Kidney (tissue), 14 donors: ENCODE measurements around the gene FGFR2. TPM values are rescaled to one million over a fixed set of nuclear protein-coding genes. Genes with fewer than 3 reads are reported as not detected.

Experiments
- DNase-seq, 5 donors: peaks; one replicate each; pipeline ENCODE4 v3.0.0-alpha.2; 2013 to 2020
- FAIRE-seq: peaks from 2 replicates; lab custom pipeline; 2012; peaks lifted over from hg19 to GRCh38; lab: Jason Lieb, UNC
- H3K27ac ChIP-seq, 2 donors: one replicate each; pipeline ENCODE4 v1.7.0; 2013; ENCODE audit warnings: low read depth in 2 of 2, low read length in 2 of 2, inconsistent platforms in 1 of 2
- H3K27me3 ChIP-seq: one replicate; pipeline ENCODE4 v1.7.1; 2013; ENCODE audit warnings: low read length, inconsistent platforms; ENCODE audit not compliant: control insufficient read depth, insufficient read depth
- H3K36me3 ChIP-seq, 3 donors: one replicate each; pipeline versions ENCODE4 v1.7.0 to v1.7.1; 2013; ENCODE audit warnings: low read length in 3 of 3, control low read depth in 1 of 3, inconsistent platforms in 1 of 3; ENCODE audit not compliant: insufficient read depth in 3 of 3, control insufficient read depth in 2 of 3
- H3K4me1 ChIP-seq, 3 donors: one replicate each; pipeline versions ENCODE4 v1.7.0 to v1.7.1; 2013; ENCODE audit warnings: low read length in 3 of 3, inconsistent platforms in 1 of 3, low read depth in 1 of 3; ENCODE audit not compliant: control insufficient read depth in 2 of 3, insufficient read depth in 2 of 3
- H3K4me3 ChIP-seq, 3 donors: one replicate each; pipeline versions ENCODE4 v1.7.0 to v1.8.1; 2013; ENCODE audit warnings: low read length in 3 of 3, control low read depth in 1 of 3, inconsistent platforms in 1 of 3
- H3K9ac ChIP-seq, 3 donors: one replicate each; pipeline versions ENCODE4 v1.7.0 to v1.7.1; 2013; ENCODE audit warnings: low read length in 3 of 3, control low read depth in 1 of 3, inconsistent platforms in 1 of 3
- H3K9me3 ChIP-seq, 3 donors: one replicate each; pipeline versions ENCODE4 v1.7.0 to v1.7.1; 2013; ENCODE audit warnings: low read length in 3 of 3, control low read depth in 1 of 3, inconsistent platforms in 1 of 3; ENCODE audit not compliant: control insufficient read depth in 2 of 3, insufficient read depth in 1 of 3
- CTCF ChIP-seq: IDR thresholded peaks from 3 replicates; pipeline ENCODE4 v1.5.1; 2012; ENCODE audit warnings: mild to moderate bottlenecking, moderate library complexity, borderline replicate concordance; ENCODE audit not compliant: insufficient read depth; ENCODE audit errors: extremely low read depth
- intact Hi-C: fragments of 100-400 bp; cut with DNase I; formaldehyde crosslinking; loops from one replicate; pipeline ENCODE4 v1.11.1; 2022
- polyA plus RNA-seq: library from polyadenylated mRNA; stranded (reverse); fragments of 350-450 nt; fragmentation: Illumina TruSeq; extraction: RNeasy Lipid Tissue Mini Kit (QIAGEN cat#74804); gene quantifications from one replicate; pipeline ENCODE4 v1.2.3, GENCODE V29; 2014; ENCODE audit warnings: low read depth, low replicate concordance; ENCODE audit not compliant: insufficient read depth
- total RNA-seq: library from RNA; stranded (reverse); fragmentation: NEBNext Ultra II Directional; extraction: Animal tissue kit (Norgen Biotek cat#: 25700); gene quantifications from one replicate; pipeline ENCODE4 v1.2.1, GENCODE V29; 2021
- donor health status: control.
- donor health status: control.
- donor health status: control.
- donor health status: control.
- donor health status: control.
- donor health status: DM: yes; HTN: yes; CAD: no.
- donor health status: Normal renal cell carcinoma (clear cell type).

The FGFR2 gene
- total and polyA plus RNA-seq, 2 donors from 2014 or later = 20.2 to 59.4 TPM

- no peak for TF ChIP-seq CTCF
- H3K27me3 ChIP-seq = no peaks in the 10 kb centered on the region
- DNase-seq (no peak), FAIRE-seq (no peak)
- no peak overlapping the region for H3K4me3 ChIP-seq
- no peak overlapping the region for H3K27ac ChIP-seq
- peaks cover 0 to 4% (median 0%) of the 10 kb centered on the region in 3 donors for H3K4me1 ChIP-seq
- intact Hi-C loops = no loop called here
- no peaks in the 10 kb centered on the region for H3K36me3 ChIP-seq
- H3K9me3 ChIP-seq = peaks cover 0 to 7% (median 0%) of the 10 kb centered on the region in 3 donors
- no peak overlapping the region for H3K9ac ChIP-seq
Measured at GRCh38 chr10:121617176-121617575, 18.9 kb upstream of the FGFR2 start.

- Histone ChIP-seq H3K4me3 (no peak overlapping the region), H3K27ac (no peak overlapping the region), H3K27me3 (no peaks in the 10 kb centered on the region), H3K36me3 (no peaks in the 10 kb centered on the region), H3K9me3 (peaks cover 0 to 7% (median 0%) of the 10 kb centered on the region in 3 donors), H3K4me1 (peaks cover 0 to 4% (median 0%) of the 10 kb centered on the region in 3 donors), H3K9ac (no peak overlapping the region)
- intact Hi-C loops = no loop called here
- DNase-seq (no peak), FAIRE-seq (no peak)
- no peak for TF ChIP-seq CTCF
Measured at GRCh38 chr10:121616291-121616690, 18.0 kb upstream of the FGFR2 start.

- DNase-seq = no peak
- no peak for FAIRE-seq
- Histone ChIP-seq H3K27me3 (no peaks in the 10 kb centered on the region), H3K4me3 (no peak overlapping the region), H3K4me1 (peaks cover 0 to 4% (median 0%) of the 10 kb centered on the region in 3 donors), H3K36me3 (no peaks in the 10 kb centered on the region), H3K27ac (no peak overlapping the region), H3K9me3 (peaks cover 0 to 7% (median 0%) of the 10 kb centered on the region in 3 donors), H3K9ac (no peak overlapping the region)
- no peak for TF ChIP-seq CTCF
- intact Hi-C loops = no loop called here
Measured at GRCh38 chr10:121615836-121616235, 17.6 kb upstream of the FGFR2 start.

- Histone ChIP-seq H3K9ac (no peak overlapping the region), H3K4me1 (peaks cover 0 to 4% (median 0%) of the 10 kb centered on the region in 3 donors), H3K27me3 (no peaks in the 10 kb centered on the region), H3K9me3 (peaks cover 0 to 7% (median 0%) of the 10 kb centered on the region in 3 donors), H3K36me3 (no peaks in the 10 kb centered on the region), H3K4me3 (no peak overlapping the region), H3K27ac (no peak overlapping the region)
- FAIRE-seq (no peak), DNase-seq (peak in 3 of 5 donors; percentile 66 to 92 (median 73))
- intact Hi-C loops = no loop called here
- TF ChIP-seq CTCF = no peak
Measured at GRCh38 chr10:121615435-121615793, 17.2 kb upstream of the FGFR2 start.
